ENCODE measurements around the gene SERGEF.
"Not testable (repeated sequence)": the region's sequence is repeated elsewhere in the genome, so short reads cannot be mapped to it uniquely, and the experiment has no call there.

The SERGEF gene

GRCh38 chr11:18012122-18012905, 533 bp downstream of the SERGEF start:
- H3K4me3 ChIP-seq = peak overlapping the region; percentile 66
- H3K36me3 ChIP-seq (replicated peaks) = peaks cover 8% of the 10 kb centered on the region; the same call in 1 of the 2 replicates
- H3K9me3 ChIP-seq = no peaks in the 10 kb centered on the region
- H3K4me1 ChIP-seq = peaks cover 35% of the 10 kb centered on the region
- peak; percentile 28 to 57 for DNase-seq (ENCODE audit: low spot score in 2 of 2)
- in situ Hi-C loops (cut with MboI; ENCODE audit: low sequenced_read_pairs) = no loop called here
- no peaks in the 10 kb centered on the region for H3K27me3 ChIP-seq (ENCODE audit: low read depth)

GRCh38 chr11:18011633-18012032, 1.2 kb downstream of the SERGEF start:
- H3K4me3 ChIP-seq = peak overlapping the region; percentile 66
- H3K4me1 ChIP-seq = peaks cover 28% of the 10 kb centered on the region
- peaks cover 13% of the 10 kb centered on the region for H3K36me3 ChIP-seq (replicated peaks)
- no peaks in the 10 kb centered on the region for H3K9me3 ChIP-seq
- H3K27me3 ChIP-seq (ENCODE audit: low read depth) = no peaks in the 10 kb centered on the region
- in situ Hi-C loops (cut with MboI; ENCODE audit: low sequenced_read_pairs) = no loop called here
- peak; percentile 46 to 74 for DNase-seq (ENCODE audit: low spot score in 2 of 2)

- Histone ChIP-seq H3K36me3 (replicated peaks) (peaks cover 19% of the 10 kb centered on the region), H3K4me3 (peak overlapping the region; percentile 66), H3K4me1 (peaks cover 25% of the 10 kb centered on the region), H3K9me3 (no peaks in the 10 kb centered on the region), H3K27me3 (ENCODE audit: low read depth) (no peaks in the 10 kb centered on the region)
- DNase-seq (ENCODE audit: low spot score in 2 of 2) = peak; percentile 46 to 61
- in situ Hi-C loops (cut with MboI; ENCODE audit: low sequenced_read_pairs) = no loop called here
Measured at GRCh38 chr11:18010977-18011586, 1.8 kb downstream of the SERGEF start.

DNA sequence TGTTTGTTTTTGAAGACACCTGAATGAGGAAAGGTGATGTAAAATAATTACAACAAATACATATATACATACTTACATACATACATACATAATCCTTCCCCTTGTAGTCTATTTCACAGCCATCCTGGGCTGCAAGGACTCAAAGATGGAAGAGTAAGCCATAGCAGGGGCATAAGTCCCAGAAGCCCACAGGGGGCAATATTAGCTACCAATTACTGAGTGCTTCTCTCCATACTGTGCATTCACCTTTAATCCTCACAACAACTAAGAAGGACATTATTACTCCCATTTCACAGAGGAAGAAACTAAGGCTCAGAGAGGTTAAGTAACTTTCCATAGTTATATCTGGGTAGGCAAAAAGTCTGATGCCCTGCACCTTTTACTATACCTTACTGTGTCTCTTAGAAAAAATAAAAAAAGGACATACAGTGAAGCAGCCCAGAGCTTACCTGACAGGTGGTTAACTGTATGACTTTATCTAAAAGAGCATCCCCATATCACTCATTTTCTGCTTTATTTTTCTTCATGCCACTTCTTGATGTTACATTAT, 2.7 kb downstream of the SERGEF start:
- DNase-seq (ENCODE audit: low spot score in 2 of 2) = no peak

GRCh38 chr11:18005376-18006129, 7.3 kb downstream of the SERGEF start:
- DNase-seq (ENCODE audit: low spot score in 2 of 2) = no peak
- H3K36me3 ChIP-seq (replicated peaks) = peaks cover 66% of the 10 kb centered on the region
- in situ Hi-C loops (cut with MboI; ENCODE audit: low sequenced_read_pairs) = no loop called here
- H3K27me3 ChIP-seq (ENCODE audit: low read depth) = no peaks in the 10 kb centered on the region
- no peak overlapping the region for H3K4me3 ChIP-seq
- no peaks in the 10 kb centered on the region for H3K9me3 ChIP-seq
- H3K4me1 ChIP-seq = peaks cover 9% of the 10 kb centered on the region

More for the DNA sequence above, 2.7 kb downstream of the SERGEF start:
- Histone ChIP-seq H3K4me1 (peaks cover 25% of the 10 kb centered on the region), H3K9me3 (no peaks in the 10 kb centered on the region), H3K27me3 (ENCODE audit: low read depth) (no peaks in the 10 kb centered on the region), H3K36me3 (replicated peaks) (peaks cover 26% of the 10 kb centered on the region), H3K4me3 (no peak overlapping the region)
- in situ Hi-C loops (cut with MboI; ENCODE audit: low sequenced_read_pairs) = no loop called here

GRCh38 chr11:18001191-18001590, 11.7 kb downstream of the SERGEF start:
- Histone ChIP-seq H3K9me3 (no peaks in the 10 kb centered on the region), H3K27me3 (ENCODE audit: low read depth) (no peaks in the 10 kb centered on the region), H3K36me3 (replicated peaks) (peaks cover 75% of the 10 kb centered on the region), H3K4me1 (no peaks in the 10 kb centered on the region), H3K4me3 (no peak overlapping the region)
- DNase-seq (ENCODE audit: low spot score in 2 of 2) = no peak
- in situ Hi-C loops (cut with MboI; ENCODE audit: low sequenced_read_pairs) = no loop called here

- no peaks in the 10 kb centered on the region for H3K27me3 ChIP-seq (ENCODE audit: low read depth)
- DNase-seq (ENCODE audit: low spot score in 2 of 2) = no peak
- H3K36me3 ChIP-seq (replicated peaks) = peaks cover 71% of the 10 kb centered on the region
- H3K9me3 ChIP-seq = no peaks in the 10 kb centered on the region
- H3K4me1 ChIP-seq = no peaks in the 10 kb centered on the region
- in situ Hi-C loops (cut with MboI; ENCODE audit: low sequenced_read_pairs) = no loop called here
- no peak overlapping the region for H3K4me3 ChIP-seq
Measured at GRCh38 chr11:18000760-18001159, 12.1 kb downstream of the SERGEF start.

- H3K9me3 ChIP-seq; H3K4me3 ChIP-seq; H3K27me3 ChIP-seq (ENCODE audit: low read depth); H3K4me1 ChIP-seq; DNase-seq (ENCODE audit: low spot score in 2 of 2); in situ Hi-C loops (cut with MboI; ENCODE audit: low sequenced_read_pairs): not testable (repeated sequence)
- H3K36me3 ChIP-seq (replicated peaks) = peaks cover 71% of the 10 kb centered on the region
Measured at GRCh38 chr11:18000128-18000527, 12.7 kb downstream of the SERGEF start.

GRCh38 chr11:17992916-17993315, 19.9 kb downstream of the SERGEF start:
- in situ Hi-C loops (cut with MboI; ENCODE audit: low sequenced_read_pairs) = no loop called here

GRCh38 chr11:17991783-17992433, 20.9 kb downstream of the SERGEF start:
- peaks cover 41% of the 10 kb centered on the region for H3K36me3 ChIP-seq (replicated peaks)

More at GRCh38 chr11:17992916-17993315, 19.9 kb downstream of the SERGEF start:
- no peak for DNase-seq (ENCODE audit: low spot score in 2 of 2)
- Histone ChIP-seq H3K4me3 (no peak overlapping the region), H3K4me1 (no peaks in the 10 kb centered on the region), H3K9me3 (no peaks in the 10 kb centered on the region), H3K36me3 (replicated peaks) (peaks cover 36% of the 10 kb centered on the region), H3K27me3 (ENCODE audit: low read depth) (no peaks in the 10 kb centered on the region)

DNA sequence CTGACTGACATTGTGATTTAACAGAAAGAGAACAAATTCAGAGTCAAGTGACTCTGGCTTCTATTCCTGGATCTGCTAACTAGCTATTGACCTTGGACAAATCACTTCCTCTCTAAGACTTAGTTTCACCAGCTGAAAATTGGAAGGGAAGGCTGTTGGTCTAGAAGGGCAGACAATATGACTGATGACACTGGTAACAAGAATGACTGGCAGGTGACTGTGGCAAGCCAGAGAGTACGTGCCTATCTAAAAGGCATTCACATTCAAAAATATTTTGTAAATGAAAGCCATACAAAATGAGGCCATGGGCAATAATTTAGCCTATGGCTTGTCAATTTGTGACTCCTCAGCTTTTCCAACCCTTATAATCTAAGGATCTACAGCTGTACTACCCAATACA, 23.5 kb downstream of the SERGEF start:
- Histone ChIP-seq H3K4me3 (no peak overlapping the region), H3K27me3 (ENCODE audit: low read depth) (no peaks in the 10 kb centered on the region), H3K36me3 (replicated peaks) (peaks cover 58% of the 10 kb centered on the region), H3K4me1 (no peaks in the 10 kb centered on the region), H3K9me3 (no peaks in the 10 kb centered on the region)
- no peak for DNase-seq (ENCODE audit: low spot score in 2 of 2)
- in situ Hi-C loops (cut with MboI; ENCODE audit: low sequenced_read_pairs) = no loop called here

More at GRCh38 chr11:17991783-17992433, 20.9 kb downstream of the SERGEF start:
- no peaks in the 10 kb centered on the region for H3K9me3 ChIP-seq
- in situ Hi-C loops (cut with MboI; ENCODE audit: low sequenced_read_pairs) = no loop called here
- DNase-seq (ENCODE audit: low spot score in 2 of 2) = peak; percentile 66 to 71
- no peaks in the 10 kb centered on the region for H3K4me1 ChIP-seq
- no peak overlapping the region for H3K4me3 ChIP-seq
- H3K27me3 ChIP-seq (ENCODE audit: low read depth) = no peaks in the 10 kb centered on the region

- DNase-seq (ENCODE audit: low spot score in 2 of 2) = no peak
- Histone ChIP-seq H3K4me1 (no peaks in the 10 kb centered on the region), H3K9me3 (no peaks in the 10 kb centered on the region), H3K36me3 (replicated peaks) (peaks cover 63% of the 10 kb centered on the region), H3K4me3 (no peak overlapping the region), H3K27me3 (ENCODE audit: low read depth) (no peaks in the 10 kb centered on the region)
- in situ Hi-C loops (cut with MboI; ENCODE audit: low sequenced_read_pairs) = no loop called here
Measured at GRCh38 chr11:17988465-17988864, 24.4 kb downstream of the SERGEF start.

- peaks cover 61% of the 10 kb centered on the region for H3K36me3 ChIP-seq (replicated peaks)
- no peak for DNase-seq (ENCODE audit: low spot score in 2 of 2)
- H3K9me3 ChIP-seq = no peaks in the 10 kb centered on the region
- H3K4me1 ChIP-seq = no peaks in the 10 kb centered on the region
- in situ Hi-C loops (cut with MboI; ENCODE audit: low sequenced_read_pairs) = no loop called here
- H3K4me3 ChIP-seq = no peak overlapping the region
- no peaks in the 10 kb centered on the region for H3K27me3 ChIP-seq (ENCODE audit: low read depth)
Measured at GRCh38 chr11:17987826-17988225, 25.0 kb downstream of the SERGEF start.

Measured in HAP-1 (cell line).